HG03135 (cell line): ENCODE results near the gene CLMP.

Experiments used
- ATAC-seq: cut with Tn5 transposase; IDR thresholded peaks from one replicate; pipeline ENCODE4 v1.9.1; 2021; ENCODE audit warnings: mild to moderate bottlenecking, moderate library complexity; ENCODE audit not compliant: unreplicated experiment

The CLMP gene

DNA sequence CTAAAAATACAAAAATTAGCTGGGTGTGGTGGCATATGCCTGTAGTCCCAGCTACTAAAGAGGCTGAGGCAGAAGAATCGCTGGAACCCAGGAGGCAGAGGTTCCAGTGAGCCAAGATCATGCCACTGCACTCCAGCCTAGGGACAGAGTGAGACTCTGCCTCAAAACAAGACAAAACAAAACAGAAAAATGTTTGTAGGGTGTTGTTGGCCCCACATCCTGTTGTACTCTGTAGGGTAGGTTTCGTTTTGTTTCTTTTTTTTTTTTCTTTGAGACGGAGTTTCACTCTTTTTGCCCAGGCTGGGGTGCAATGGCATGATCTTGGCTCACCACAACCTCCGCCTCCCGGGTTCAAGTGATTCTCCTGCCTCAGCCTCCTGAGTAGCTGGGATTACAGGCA lies 107.4 kb downstream of the CLMP start:
- ATAC-seq, result peak; percentile 92

DNA sequence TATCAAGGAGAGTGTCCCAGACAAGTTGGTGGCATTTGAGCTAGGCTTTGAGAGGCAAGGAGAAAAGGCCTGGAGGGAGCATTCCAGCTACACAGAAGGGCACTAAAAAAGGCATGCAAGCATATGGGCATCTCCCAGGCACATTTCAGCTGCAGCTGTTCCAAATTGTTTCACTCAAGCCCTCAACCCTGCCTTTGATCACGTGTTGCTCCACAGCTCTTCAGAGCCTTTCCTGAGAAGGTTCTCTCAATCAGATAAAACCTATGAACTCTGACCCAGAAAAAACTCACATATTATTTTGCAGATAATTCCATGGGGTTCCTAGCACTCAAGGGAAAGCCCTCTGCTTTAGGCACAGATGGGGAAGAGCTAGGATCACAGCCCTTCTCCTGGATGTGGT lies 108.7 kb downstream of the CLMP start:
- ATAC-seq, result no peak

DNA sequence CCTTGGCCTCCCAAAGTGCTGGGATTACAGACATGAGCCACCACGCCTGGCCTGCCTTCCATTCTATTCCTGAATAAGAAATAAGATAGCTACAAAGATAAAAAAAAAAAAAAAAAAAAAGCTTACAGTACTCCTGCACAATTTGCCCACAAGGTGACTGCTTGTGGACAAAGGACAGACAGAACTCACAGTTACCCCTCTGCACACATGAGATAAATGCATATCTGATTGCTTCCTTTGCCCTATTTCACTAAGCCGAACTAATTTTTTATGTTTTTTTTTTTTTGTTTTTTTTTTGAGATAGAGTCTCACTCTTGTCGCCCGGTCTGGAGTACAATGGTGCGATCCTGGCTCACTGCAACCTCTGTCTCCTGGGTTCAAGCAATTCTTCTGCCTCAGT lies 109.6 kb downstream of the CLMP start:
- no peak for ATAC-seq

DNA sequence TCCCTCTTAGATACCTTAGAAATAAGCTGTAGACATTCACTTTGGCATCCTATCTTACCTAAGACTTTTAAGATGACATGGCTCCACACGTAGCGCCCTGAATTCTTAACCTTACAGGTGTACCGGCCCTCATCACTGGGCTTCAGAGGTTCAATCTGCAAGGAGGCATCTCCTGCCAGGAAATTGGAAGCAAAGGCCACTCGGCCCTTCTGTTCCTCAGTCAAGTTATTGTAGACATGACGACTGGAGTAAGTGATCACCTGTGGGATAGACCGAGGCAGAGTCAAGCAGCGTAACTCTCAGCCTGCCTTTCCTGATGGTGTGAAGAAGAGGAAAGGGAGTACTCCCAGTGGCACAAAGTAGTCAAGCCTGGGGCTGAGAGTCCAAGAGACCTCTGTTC lies 110.6 kb downstream of the CLMP start:
- ATAC-seq, result no peak

DNA sequence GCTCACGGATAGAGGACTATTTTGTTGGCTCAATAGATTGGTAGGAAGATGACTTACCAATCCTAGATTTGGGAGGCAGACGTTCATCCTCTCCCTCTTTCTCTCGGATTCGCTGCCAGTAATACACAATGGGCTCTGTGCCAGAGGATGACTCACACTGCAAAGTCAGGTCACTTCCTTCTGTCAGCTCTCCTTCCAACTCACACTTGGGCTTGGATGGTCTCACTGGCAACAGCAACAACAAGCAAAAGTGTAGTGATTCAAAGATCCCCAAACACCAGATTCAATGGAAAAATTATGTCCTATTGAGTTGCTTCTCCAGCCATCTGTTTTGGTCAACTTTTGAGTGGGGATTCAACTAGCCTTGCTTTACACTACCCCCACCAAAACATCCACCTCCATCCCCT lies 111.4 kb downstream of the CLMP start:
- ATAC-seq, result no peak

DNA sequence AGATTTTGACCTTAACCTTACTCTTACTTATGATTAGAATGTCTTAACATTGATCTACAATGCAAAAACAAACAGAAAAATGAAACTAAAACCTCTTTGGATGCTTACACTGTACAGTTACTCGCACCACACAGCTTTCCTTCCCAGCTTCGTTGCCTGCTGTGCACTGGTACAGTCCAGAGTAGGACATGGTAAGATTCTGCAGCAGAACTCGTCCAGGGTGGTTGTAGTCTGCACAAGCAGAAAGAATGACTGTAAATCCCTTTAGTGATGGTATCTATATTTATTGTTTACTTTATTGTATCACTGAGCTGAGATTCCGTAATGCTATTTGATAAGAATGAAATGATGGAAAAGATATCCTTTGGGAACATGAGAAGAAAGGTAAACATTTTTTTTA lies 112.1 kb downstream of the CLMP start:
- ATAC-seq, result no peak

DNA sequence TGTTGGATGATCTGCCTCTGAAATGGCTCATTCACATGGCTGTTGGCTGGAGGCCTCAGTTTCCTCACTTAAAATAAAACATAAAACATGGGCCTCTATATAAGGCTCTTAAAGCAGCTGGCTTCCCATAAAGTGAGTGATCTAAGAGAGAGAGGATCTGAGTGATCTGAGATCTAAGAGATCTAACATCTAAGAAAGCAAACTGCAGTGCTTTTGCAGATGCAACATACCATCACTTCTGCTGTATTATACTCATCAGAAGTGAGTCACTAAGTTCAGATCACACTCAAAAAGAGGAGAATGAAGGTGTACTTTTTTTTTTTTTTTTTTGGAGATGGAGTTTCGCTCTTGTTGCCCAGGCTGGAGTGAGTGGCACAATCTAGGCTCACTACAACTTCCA lies 115.0 kb downstream of the CLMP start:
- ATAC-seq, result no peak

DNA sequence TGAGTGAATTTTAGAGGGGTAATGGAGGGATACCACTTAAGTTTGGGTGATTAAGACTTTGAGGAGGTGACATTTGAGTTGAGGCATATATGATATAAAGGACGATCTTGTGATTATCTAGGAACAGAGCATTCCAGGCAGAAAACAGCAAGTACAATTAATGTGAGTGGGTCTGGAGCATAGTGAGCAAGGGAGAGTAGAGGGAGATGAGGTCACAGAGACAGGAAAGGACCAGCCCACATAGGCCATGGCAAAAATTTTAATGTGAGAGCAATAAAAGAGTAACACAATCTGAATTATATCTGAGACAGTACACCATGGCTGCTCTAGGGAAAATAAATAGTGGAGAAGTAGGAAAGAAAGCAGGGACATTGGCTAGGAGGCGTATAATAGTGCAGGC lies 118.6 kb downstream of the CLMP start:
- no peak for ATAC-seq

DNA sequence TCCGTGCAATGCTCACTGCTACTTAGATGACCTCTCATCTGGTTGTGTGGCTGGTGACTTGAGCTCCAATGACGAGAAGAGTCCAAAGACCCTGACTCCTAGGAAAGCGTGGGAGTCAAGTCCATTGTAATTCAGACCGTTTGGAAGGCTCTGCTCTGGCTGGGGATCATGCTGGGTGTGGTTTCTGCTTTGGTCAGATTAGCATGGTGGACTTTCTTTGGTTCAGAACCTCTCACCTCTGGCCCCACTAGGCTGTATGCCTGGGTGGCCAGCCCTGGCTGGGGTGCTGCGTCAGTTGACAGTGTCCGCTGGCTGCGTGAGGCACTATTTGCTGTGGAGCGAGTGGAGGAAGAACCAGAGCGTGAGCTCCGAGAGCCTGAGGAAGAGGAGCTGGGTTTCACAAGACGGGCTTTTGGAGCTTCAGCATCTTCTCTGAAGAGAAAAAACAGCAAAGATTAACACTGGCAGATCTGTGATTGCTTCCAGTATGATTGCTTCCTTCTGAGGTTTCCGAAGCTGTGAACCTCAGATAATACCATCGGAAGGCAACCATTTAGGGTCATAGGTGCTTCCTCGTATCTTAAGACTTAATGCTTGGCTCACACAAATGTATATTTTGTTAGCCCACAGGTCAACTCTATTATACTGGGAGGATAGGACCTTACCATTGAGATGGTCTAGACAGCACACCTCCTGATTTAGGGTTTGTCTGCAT lies 121.5 kb downstream of the CLMP start:
- no peak for ATAC-seq

DNA sequence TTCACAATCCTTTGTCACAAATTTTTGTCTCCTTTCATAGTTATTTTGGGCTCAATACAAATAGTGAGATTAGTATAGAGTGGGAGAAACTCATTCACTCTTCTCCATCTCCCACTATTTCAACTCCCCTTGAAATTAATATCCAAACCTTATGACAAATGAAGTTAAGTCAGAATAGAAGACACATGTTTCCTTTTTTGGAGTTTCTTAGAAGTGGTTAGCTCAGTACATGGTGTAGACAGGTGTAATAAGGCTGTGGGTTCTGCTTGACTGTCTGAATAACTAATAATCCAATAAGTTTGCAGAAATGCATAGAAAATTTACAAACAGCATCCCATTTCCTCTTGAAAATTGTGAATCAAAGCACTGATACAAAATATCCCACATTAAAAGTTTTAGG lies 122.3 kb downstream of the CLMP start:
- no peak for ATAC-seq

DNA sequence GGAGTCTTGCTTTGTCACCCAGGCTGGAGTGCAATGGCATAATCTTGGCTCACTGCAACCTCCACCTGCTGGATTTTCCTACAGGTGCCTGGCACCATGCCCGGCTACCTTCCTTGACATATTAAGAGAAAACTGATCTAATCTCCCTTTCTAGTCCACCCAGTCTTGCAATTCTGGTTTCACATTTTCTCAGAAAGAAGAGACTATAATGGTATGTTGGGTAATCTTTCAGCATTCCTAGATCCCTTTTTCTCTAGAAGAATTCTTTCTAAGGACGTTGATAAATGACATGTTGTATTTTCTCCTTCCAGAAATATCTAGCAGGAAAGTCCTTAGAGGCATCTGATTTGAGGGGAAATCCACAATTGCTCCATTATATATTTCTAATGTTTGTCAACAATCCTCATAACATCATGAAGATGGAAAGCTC lies 122.7 kb downstream of the CLMP start:
- ATAC-seq, result no peak

DNA sequence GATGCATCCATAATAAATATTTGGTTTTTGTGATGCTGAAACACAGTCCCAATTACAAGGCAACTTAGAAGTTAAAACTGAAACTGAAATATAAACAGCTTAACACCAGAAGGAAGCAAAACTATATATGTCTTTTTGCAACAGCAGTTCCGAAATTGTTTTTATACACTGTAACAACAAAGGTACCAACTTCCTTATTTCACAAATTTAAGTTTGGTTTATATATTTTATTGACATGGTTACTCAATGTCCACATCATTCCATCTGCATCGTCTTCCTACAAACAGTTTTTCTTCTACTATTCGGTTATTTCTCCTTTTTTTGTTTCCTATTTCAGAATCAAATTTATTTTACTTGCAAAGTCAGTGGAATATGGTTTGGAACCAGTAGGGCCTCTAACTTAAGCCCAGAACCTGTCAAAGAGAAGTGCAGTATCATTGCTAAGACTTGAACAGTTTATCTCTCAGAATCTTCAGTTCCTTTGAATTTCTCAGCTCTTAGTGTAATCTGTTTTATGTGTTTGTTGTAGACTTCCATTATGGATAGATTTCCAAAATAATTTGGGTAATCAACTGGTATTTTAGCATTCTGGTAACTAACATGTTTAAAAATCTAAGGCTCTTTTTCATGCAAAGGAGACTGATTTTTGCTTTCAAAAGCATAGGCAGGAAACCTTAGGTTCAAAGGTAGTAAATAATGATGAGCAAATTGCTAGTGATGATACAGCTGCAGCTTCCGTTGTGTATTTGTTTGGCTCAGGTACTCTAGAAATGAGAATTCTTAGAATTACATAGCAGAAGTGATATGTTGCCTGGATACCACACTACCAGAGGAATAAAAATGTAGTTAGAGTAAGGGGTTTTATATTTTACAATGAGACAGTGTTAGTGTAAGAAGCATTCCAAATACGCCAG lies 124.9 kb downstream of the CLMP start:
- peak; percentile 47 for ATAC-seq

DNA sequence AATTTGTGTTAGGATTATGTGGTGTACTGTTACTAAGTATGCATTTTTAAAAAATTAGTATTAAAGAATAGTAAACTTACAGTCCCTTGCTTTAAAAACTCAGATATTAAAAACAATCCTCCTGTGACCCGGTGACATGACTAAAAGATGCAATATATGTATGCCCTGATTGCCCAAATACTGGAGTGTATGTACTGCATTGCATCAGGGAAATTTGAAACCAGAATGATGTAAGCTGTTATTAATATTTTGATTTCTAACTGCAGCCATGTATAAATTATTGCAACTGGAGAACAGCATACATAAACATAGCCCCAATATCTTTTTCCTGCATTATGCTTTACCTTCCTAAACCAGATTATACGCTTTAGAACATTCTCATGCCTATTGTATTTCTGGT lies 129.4 kb downstream of the CLMP start:
- ATAC-seq, result no peak

DNA sequence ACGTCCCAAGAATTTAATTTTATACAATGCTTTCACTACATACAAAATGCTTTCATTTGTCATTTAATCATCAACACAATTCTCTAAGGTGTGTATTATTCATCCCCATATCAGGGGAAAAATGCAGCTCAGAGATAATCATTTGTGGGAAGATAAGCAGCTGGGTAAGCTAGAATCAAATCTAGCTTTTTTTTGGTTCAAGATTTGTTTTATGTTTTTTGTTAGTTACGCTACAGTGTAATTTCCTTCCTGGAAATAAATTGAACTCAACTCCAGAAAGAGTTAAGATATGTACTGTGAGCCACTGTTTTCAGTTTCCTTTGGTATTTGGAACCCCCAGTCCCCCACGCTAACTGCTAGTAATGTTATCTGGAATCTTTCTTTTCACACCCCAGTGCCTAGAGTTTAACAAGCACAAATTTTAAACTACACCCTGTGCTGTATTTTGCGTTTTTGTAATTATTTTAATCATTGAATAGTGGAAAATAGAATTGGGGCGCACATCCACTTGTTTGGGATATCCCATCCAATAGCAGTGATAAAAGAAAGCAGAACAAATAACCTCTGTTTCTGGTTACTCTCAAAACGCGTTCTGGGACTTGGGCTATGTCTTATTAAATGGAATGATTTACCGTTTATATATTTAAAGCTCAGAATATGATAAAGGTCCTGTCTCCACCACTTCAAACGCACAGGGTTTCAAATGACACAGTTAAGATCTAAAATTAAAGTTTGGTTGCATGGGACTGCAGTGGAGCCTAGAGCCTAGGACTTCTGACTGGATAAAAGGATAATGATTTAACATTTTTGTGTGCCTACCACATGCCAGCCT lies 131.0 kb downstream of the CLMP start:
- no peak for ATAC-seq

DNA sequence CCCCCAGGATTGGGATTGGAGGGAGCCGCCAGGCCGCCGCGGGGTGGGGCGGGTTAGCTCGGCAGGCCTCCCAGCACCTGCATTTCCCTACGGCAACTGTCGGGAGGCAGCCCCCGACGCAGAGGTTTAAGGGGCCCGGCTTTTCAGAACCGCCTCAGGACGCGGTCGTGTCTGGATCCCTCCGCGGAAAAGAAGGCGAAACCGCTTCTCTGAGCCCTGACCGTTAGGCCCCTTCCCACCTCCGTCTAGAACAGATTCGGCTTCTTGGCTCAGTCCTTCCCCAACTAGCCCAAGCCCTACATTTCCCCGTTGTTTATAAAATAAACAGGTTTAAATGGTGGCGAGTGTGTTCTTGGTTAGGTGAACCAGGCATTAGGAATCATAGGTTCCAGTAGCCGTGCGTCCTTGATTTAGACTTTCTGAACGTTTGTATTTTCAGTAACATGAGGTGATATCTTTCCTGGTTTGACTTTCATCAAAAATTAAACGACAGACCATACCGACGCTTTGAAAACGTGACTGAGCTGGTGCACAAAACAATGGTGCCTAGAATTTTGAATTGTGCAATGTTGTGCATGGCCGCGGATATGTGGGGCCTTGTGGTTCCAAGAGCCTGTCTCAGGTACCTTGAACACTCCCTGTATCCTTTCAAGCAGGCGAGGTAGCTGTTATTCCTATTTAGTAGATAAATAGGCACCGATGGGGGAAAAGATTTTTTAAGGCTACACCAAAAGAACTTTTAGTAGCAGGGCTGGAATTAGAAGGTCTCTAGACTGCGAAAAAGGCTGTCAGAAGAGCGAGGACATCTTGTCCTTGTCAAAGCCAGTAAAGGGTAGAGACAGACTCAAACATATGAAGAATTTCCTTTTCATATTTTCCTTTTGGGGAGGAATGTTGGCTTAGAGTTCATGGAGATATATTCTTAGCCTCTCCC lies 131.9 kb downstream of the CLMP start:
- ATAC-seq, result peak; percentile 4

DNA sequence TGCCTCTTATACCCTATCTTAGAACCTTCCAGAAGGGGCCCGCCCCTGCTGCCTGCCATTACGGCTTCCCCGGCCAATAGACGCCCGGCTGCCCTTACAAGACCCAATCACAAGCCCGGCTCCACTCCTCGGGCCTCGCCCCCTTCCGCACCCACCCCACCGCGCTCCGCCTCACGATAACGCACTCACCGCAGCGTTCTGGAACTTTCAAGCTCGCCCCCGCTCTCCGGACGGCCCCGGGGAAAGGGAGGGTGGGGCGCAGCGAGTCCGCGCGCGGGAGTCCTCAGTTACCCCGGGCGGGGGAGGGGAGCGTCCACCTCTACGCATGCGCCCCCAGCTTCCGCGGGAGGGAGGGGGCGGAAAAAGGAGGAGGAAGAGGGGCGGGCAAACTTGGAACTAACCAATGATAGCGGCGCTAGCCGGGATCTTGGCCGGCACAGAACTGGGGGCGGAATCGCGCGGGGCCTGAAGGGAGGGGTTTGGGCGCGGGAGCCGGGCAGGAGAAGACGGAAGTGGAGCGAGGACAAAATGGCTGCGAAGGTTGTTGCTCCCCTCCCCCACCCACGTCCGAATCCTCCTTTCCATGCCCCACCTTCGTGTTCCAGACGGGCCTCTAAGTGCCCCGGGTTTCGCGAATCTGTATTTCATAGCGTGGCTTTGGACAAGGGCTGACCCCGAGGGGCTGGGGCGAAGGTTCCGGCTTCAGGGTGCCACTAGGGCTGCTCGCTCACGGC lies 132.7 kb downstream of the CLMP start:
- ATAC-seq, result peak; percentile 91

DNA sequence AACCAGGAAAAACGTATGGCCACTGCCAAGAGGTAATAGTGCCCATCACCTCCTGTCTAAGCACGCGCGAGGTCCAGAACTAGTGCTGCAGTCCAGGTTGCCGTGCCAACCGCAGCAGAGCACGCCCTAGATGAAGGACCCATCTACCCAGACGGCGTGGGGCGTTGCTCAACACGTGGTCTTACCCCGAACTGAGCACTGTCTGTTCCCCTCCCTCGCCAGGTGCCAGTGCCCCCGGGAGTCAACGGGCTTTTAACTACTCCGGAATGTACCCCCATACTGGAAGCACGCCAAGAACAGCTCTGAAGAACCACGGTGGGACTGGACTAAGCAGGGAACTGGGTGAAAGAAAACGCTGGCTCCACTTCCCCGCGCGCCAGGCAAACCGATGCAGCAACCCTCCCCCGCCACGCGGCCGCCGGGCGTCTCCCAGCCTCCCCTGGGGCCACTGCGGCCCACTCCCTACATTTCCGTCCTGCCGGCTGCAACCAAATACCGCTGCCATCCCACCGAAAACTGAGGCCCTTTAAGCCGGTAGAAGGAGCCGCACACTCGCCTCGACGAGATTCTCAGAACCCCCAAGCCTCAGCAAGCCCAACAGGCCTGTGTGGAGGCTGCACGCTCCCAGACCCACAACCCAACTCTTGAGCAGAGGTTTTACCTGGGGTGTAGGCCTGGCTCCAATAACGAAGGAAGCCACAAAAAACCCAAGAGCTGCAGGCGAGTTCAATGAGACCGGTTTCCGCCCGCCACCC lies 133.5 kb downstream of the CLMP start, which contains the start of gene HSPA8:
Gene HSPA8, minus strand, starts transcription at position 734 of the 755 bp plus-strand sequence. CDS start 812 bp downstream, outside the sequence.
- peak; percentile 13 for ATAC-seq

DNA sequence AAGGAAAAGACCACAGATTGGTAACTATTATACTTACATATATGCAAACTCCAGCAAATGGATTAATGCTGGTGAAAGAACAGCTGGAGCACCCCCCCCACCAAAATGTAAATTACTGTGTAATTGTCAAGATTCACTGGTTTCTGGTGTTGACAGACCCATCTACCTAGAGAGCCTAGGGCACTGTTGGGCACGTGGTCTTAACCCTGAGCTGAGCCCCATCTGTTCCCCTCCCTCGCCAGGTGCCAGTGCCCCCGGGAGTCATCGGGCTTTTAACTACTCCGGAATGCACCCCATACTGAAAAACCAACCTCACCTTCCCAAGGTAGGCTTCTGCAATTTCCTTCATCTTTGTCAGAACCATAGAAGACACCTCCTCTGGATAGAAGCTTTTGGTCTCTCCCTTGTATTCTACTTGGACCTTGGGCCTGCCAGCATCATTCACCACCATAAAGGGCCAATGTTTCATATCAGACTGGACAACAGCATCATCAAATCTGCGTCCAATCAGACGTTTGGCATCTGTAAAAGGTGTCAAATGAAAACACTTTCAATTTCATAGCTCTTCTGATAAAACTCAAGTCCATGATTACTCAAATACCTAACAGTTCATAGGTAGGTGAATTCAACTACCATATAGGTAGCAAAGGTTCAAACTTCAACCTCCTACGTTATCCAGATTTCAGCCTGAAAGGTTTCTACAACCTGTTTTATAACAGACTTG lies 134.6 kb downstream of the CLMP start:
- no peak for ATAC-seq
